Measurements from ENCODE around the gene OAS2. TPM values are rescaled to one million over a fixed set of nuclear protein-coding genes. Genes with fewer than 3 reads are reported as not detected.

OAS2 gene
- total and polyA plus RNA-seq, 7 experiments from 2014 or later, result 29.9 to 238 (median 63.6) TPM

DNA sequence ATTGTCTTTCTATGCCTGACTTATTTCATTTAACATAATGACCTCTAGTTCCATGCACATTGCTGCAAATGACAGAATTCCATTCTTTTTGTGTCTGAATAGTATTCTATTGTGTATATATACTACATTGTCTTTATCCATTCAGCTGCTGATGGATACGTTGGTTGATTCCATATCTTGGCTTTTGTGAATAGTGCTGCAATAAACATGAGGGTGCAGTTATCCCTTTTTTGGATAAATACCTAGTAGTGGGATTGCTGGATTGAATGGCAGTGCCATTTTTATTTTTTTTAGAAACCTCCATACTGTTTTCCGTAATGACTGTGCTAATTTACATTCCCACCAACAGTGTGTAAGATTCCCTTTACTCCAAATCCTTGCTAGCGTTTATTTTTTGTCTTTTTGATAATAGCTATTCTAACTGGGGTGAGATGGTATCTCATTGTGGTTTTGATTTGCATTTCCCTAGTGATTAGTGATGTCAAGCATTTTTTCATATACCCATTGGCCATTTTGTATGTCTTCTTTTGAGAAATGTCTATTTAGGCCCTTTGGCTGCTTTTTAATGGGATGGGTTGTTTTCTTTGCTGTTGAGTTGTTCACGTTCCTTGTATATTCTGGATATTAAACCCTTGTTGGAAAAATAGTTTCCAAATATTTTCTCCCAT is 2.3 kb downstream of the OAS2 start:
- Histone ChIP-seq H3K27ac (ENCODE audit: low read depth, low read length) (peak overlapping the region; percentile 44), H3K9me3 (ENCODE audit: control insufficient read depth in 2 of 3, low read length in 3 of 3) (peaks cover 0 to 8% (median 5%) of the 10 kb centered on the region in 3 experiments), H3K36me3 (ENCODE audit: control insufficient read depth in 2 of 3, insufficient read depth in 3 of 3, low read length in 3 of 3) (peaks cover 0 to 4% (median 0%) of the 10 kb centered on the region in 3 experiments), H3K27me3 (ENCODE audit: control insufficient read depth in 2 of 2, insufficient read depth in 2 of 2, low read length in 2 of 2) (no peaks in the 10 kb centered on the region), H3K4me1 (ENCODE audit: control insufficient read depth in 2 of 2, insufficient read depth in 2 of 2, low read length in 2 of 2) (peaks cover 41 to 45% of the 10 kb centered on the region in 2 donors), H3K4me3 (ENCODE audit: low read length) (peak overlapping the region; percentile 53)
- Mint-ChIP-seq H3K4me3 (peak overlapping the region; percentile 87 to 100 (median 96)), H3K27me3 (no peaks in the 10 kb centered on the region), H3K9me3 (peaks cover 7 to 36% (median 17%) of the 10 kb centered on the region in 11 donors), H3K36me3 (peaks cover 19 to 72% (median 37%) of the 10 kb centered on the region in 5 donors), H3K27ac (peak overlapping the region; percentile 48 to 100 (median 91)), H3K4me1 (peaks cover 34 to 82% (median 61%) of the 10 kb centered on the region in 7 donors)
- ATAC-seq, result no peak
- ChIA-PET POLR2A (interaction anchor here (0.9 to 4.9 kb wide), 4 partner anchors 8 to 204 kb away, joined by 3 to 36 read pairs (median 4); partner anchors contain the start of gene DDX54), CTCF (interaction anchor here (4.9 kb wide), 1 partner anchor 11 kb away, joined by 61 read pairs; no protein-coding TSS in a partner anchor)
- intact Hi-C loops (cut with micrococcal nuclease), result no loop called here
- peak in 7 of 9 donors; percentile 33 to 54 (median 44) for DNase-seq

DNA sequence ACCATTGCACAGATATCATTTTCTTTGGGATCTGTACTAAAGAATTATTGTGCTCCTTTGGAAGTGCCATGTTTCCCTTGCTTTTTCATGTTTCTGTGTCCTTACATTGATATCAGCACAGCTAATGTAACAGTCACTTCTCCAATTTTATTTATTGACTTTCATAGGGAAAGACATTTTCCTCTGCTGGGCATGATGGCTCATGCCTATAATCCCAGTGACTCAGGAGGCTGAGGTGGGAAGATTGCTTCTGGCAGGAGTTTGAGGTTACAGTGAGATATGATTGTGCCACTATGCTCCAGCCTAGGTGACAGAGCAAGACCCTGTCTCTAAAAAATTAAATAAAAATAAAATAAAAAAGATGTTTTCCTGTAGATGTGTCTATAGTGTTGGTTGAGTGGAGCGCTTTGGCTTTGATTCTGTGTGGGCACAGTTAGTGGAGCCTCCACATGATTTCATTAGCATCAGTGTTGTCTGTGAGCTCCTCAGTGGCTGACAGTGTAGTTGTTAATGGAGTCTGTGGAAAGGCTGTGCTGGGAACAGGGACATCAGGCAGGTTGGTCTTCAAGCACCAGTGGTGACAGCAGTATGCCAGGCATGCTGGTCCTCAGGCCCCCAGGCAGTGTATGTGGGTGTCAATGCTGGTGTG is 7.4 kb downstream of the OAS2 start:
- Mint-ChIP-seq H3K27me3 (no peaks in the 10 kb centered on the region), H3K4me1 (peaks cover 28 to 94% (median 79%) of the 10 kb centered on the region in 7 donors), H3K36me3 (peaks cover 25 to 93% (median 63%) of the 10 kb centered on the region in 5 donors), H3K27ac (peak overlapping the region; percentile 39 to 84 (median 78)), H3K4me3 (peak overlapping the region in 5 of 10 donors; percentile 4 to 87 (median 29)), H3K9me3 (peaks cover 7 to 36% (median 17%) of the 10 kb centered on the region in 11 donors)
- ChIA-PET POLR2A (no interaction called here), CTCF (interaction anchor here (2.5 kb wide), 1 partner anchor 7 kb away, joined by 12 read pairs; no protein-coding TSS in a partner anchor)
- DNase-seq, result no peak
- no peak for ATAC-seq
- peak overlapping the region; percentile 27 for H3K27ac ChIP-seq (ENCODE audit: low read depth, low read length)
- no peak overlapping the region for H3K4me3 ChIP-seq (ENCODE audit: low read length)
- peaks cover 0 to 49% (median 27%) of the 10 kb centered on the region in 3 experiments for H3K36me3 ChIP-seq (ENCODE audit: control insufficient read depth in 2 of 3, insufficient read depth in 3 of 3, low read length in 3 of 3)
- peaks cover 16 to 39% of the 10 kb centered on the region in 2 donors for H3K4me1 ChIP-seq (ENCODE audit: control insufficient read depth in 2 of 2, insufficient read depth in 2 of 2, low read length in 2 of 2)
- intact Hi-C loops (cut with micrococcal nuclease), result no loop called here
- H3K27me3 ChIP-seq (ENCODE audit: control insufficient read depth in 2 of 2, insufficient read depth in 2 of 2, low read length in 2 of 2), result no peaks in the 10 kb centered on the region
- H3K9me3 ChIP-seq (ENCODE audit: control insufficient read depth in 2 of 3, low read length in 3 of 3), result peaks cover 0 to 8% (median 5%) of the 10 kb centered on the region in 3 experiments

DNA sequence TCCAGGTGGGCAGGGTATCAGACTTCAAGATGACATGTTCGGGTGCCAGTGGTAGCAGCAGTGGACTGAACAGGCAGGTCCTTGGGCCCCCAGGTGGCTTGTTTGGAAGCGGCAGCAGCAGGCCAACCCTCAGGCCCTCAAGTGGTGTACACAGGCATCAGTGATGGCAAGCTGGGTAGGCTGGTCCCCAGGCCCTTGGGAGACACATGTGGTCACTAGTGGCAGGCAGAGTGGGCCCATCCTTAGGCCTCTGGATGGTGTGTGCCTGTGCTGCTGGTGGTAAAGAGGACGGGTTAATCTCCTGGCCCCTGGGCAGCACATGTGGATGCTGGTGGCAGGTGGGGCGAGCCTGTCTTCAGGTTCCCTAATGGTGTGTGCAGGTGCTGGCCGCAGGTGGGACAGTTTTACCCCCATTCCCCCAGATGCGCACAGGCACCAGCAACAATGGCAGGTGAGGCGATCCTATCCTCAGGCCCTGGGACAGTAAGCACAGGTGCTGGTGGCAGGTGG is 8.0 kb downstream of the OAS2 start:
- Mint-ChIP-seq H3K4me1 (peaks cover 23 to 94% (median 73%) of the 10 kb centered on the region in 7 donors), H3K9me3 (peaks cover 7 to 37% (median 17%) of the 10 kb centered on the region in 11 donors), H3K27me3 (no peaks in the 10 kb centered on the region), H3K4me3 (peak overlapping the region in 1 of 10 donors; percentile 15), H3K36me3 (peaks cover 31 to 94% (median 68%) of the 10 kb centered on the region in 5 donors), H3K27ac (peak overlapping the region in 7 of 9 donors; percentile 44 to 86 (median 80))
- no peak overlapping the region for H3K4me3 ChIP-seq (ENCODE audit: low read length)
- H3K27me3 ChIP-seq (ENCODE audit: control insufficient read depth in 2 of 2, insufficient read depth in 2 of 2, low read length in 2 of 2), result no peaks in the 10 kb centered on the region
- ATAC-seq (no peak), DNase-seq (no peak)
- H3K27ac ChIP-seq (ENCODE audit: low read depth, low read length), result peak overlapping the region; percentile 27
- CTCF ChIA-PET, result no interaction called here
- POLR2A ChIA-PET, result interaction anchor here (4.9 kb wide), 1 partner anchor 8 kb away, joined by 36 read pairs; the partner anchor contains the start of gene OAS2
- peaks cover 0 to 8% (median 5%) of the 10 kb centered on the region in 3 experiments for H3K9me3 ChIP-seq (ENCODE audit: control insufficient read depth in 2 of 3, low read length in 3 of 3)
- intact Hi-C loops (cut with micrococcal nuclease), result no loop called here
- peaks cover 10 to 35% of the 10 kb centered on the region in 2 donors for H3K4me1 ChIP-seq (ENCODE audit: control insufficient read depth in 2 of 2, insufficient read depth in 2 of 2, low read length in 2 of 2)
- H3K36me3 ChIP-seq (ENCODE audit: control insufficient read depth in 2 of 3, insufficient read depth in 3 of 3, low read length in 3 of 3), result peaks cover 0 to 54% (median 27%) of the 10 kb centered on the region in 3 experiments

DNA sequence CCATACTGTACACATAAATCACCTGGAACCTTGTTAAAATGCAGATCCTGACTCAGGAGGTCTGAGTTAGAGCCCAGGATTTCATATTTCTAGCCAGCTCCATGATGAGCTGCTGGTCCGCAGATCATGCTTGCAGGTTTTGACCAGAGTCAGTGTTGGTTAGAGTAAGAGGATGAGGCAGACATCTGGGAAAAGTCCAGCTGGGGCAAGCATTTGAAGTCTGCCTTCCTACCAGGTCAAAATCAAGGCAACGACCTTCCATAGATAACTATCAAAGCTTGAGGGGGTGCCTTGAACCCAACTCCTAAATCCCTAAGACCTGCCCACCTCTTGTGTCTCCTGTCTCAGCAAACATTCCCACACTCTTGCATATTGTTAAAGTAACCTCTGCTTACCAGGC is 9.2 kb downstream of the OAS2 start:
- CTCF ChIA-PET, result interaction anchor here (0.5 to 7.9 kb wide), 4 partner anchors 8 to 437 kb away, joined by 3 to 61 read pairs (median 4); partner anchors contain the start of gene OAS2

DNA sequence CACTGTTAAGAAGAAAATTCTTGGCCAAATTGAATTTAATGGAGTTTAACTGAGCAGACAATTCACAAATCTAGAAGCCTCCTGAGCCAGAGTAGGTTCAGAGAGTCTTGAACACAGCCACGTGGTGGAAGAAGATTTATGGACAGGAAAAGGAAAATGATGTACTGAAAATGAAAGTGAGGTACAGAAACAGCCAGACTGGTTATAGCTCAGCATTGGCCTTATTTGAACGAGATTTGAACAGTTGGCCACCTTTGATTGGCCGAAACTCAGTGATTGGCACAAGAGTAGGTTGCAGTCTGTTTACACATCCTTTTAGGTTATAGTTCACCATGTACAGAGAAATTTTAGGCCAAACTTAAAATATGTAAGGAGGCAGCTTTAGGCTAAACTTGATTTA is 9.9 kb downstream of the OAS2 start:
- intact Hi-C loops (cut with micrococcal nuclease), result loop anchor here (1.0 kb wide), 1 partner anchor 10 kb away; the partner anchor contains the start of gene OAS2 (in 2 of the 2)
- Histone ChIP-seq H3K4me3 (ENCODE audit: low read length) (no peak overlapping the region), H3K36me3 (ENCODE audit: control insufficient read depth in 2 of 3, insufficient read depth in 3 of 3, low read length in 3 of 3) (peaks cover 0 to 66% (median 27%) of the 10 kb centered on the region in 3 experiments), H3K27ac (ENCODE audit: low read depth, low read length) (peak overlapping the region; percentile 44), H3K9me3 (ENCODE audit: control insufficient read depth in 2 of 3, low read length in 3 of 3) (peaks cover 0 to 8% (median 5%) of the 10 kb centered on the region in 3 experiments), H3K27me3 (ENCODE audit: control insufficient read depth in 2 of 2, insufficient read depth in 2 of 2, low read length in 2 of 2) (no peaks in the 10 kb centered on the region), H3K4me1 (ENCODE audit: control insufficient read depth in 2 of 2, insufficient read depth in 2 of 2, low read length in 2 of 2) (peaks cover 5 to 19% of the 10 kb centered on the region in 2 donors)
- Mint-ChIP-seq H3K27me3 (no peaks in the 10 kb centered on the region), H3K27ac (peak overlapping the region; percentile 3 to 88 (median 81)), H3K9me3 (peaks cover 2 to 26% (median 9%) of the 10 kb centered on the region in 11 donors), H3K36me3 (peaks cover 33 to 91% (median 67%) of the 10 kb centered on the region in 5 donors), H3K4me1 (peaks cover 15 to 78% (median 61%) of the 10 kb centered on the region in 7 donors), H3K4me3 (peak overlapping the region in 4 of 10 donors; percentile 6 to 49 (median 20))
- no peak for ATAC-seq
- ChIA-PET POLR2A (interaction anchor here (4.9 kb wide), 1 partner anchor 9 kb away, joined by 36 read pairs; the partner anchor contains the start of gene OAS2), CTCF (interaction anchor here (0.5 to 7.9 kb wide), 5 partner anchors 8 to 436 kb away, joined by 3 to 61 read pairs (median 3); partner anchors contain the start of gene OAS2)
- DNase-seq, result peak in 3 of 9 donors; percentile 12 to 22 (median 19)

More for the DNA sequence above, 9.2 kb downstream of the OAS2 start:
- DNase-seq (no peak), ATAC-seq (no peak)
- intact Hi-C loops (cut with micrococcal nuclease), result no loop called here
- H3K4me3 ChIP-seq (ENCODE audit: low read length), result no peak overlapping the region
- no peaks in the 10 kb centered on the region for H3K27me3 ChIP-seq (ENCODE audit: control insufficient read depth in 2 of 2, insufficient read depth in 2 of 2, low read length in 2 of 2)
- peaks cover 5 to 24% of the 10 kb centered on the region in 2 donors for H3K4me1 ChIP-seq (ENCODE audit: control insufficient read depth in 2 of 2, insufficient read depth in 2 of 2, low read length in 2 of 2)
- Mint-ChIP-seq H3K36me3 (peaks cover 36 to 94% (median 65%) of the 10 kb centered on the region in 5 donors), H3K4me1 (peaks cover 15 to 83% (median 61%) of the 10 kb centered on the region in 7 donors), H3K27me3 (no peaks in the 10 kb centered on the region), H3K9me3 (peaks cover 5 to 27% (median 11%) of the 10 kb centered on the region in 11 donors), H3K4me3 (no peak overlapping the region), H3K27ac (peak overlapping the region in 7 of 9 donors; percentile 45 to 86 (median 81))
- H3K27ac ChIP-seq (ENCODE audit: low read depth, low read length), result peak overlapping the region; percentile 44
- H3K36me3 ChIP-seq (ENCODE audit: control insufficient read depth in 2 of 3, insufficient read depth in 3 of 3, low read length in 3 of 3), result peaks cover 0 to 64% (median 27%) of the 10 kb centered on the region in 3 experiments
- POLR2A ChIA-PET, result interaction anchor here (4.9 kb wide), 1 partner anchor 9 kb away, joined by 36 read pairs; the partner anchor contains the start of gene OAS2
- peaks cover 0 to 8% (median 5%) of the 10 kb centered on the region in 3 experiments for H3K9me3 ChIP-seq (ENCODE audit: control insufficient read depth in 2 of 3, low read length in 3 of 3)
